Effector memory CD8-positive, alpha-beta T cell (primary cell): ENCODE measurements around the gene SLC12A4.
"Not testable (repeated sequence)": the region's sequence is repeated elsewhere in the genome, so short reads cannot be mapped to it uniquely, and the experiment has no call there.

Experiments
- ATAC-seq: fragments of 150-1000 bp; cut with Tn5 transposase; replicated peaks from 2 replicates; pipeline ENCODE4 v1.10.0; 2021; ENCODE audit warnings: mild to moderate bottlenecking, moderate library complexity
- DNase-seq, 3 experiments: peaks; one replicate each; pipeline ENCODE4 v3.0.0; 2021
- H3K27ac Mint-ChIP-seq, 2 donors: one replicate each; pipeline ENCODE4 v1.8.0; 2022; ENCODE audit warnings: mild to moderate bottlenecking in 2 of 2, mixed read lengths in 2 of 2, moderate library complexity in 2 of 2
- H3K27me3 Mint-ChIP-seq, 2 donors: one replicate each; pipeline ENCODE4 v1.8.0; 2022; ENCODE audit warnings: mixed read lengths in 2 of 2
- H3K36me3 Mint-ChIP-seq: one replicate; pipeline ENCODE4 v1.8.0; 2022; ENCODE audit warnings: mild to moderate bottlenecking, moderate library complexity, mixed read lengths; ENCODE audit not compliant: insufficient read depth
- H3K4me1 Mint-ChIP-seq, 2 donors: one replicate each; pipeline ENCODE4 v1.8.0; 2022; ENCODE audit warnings: low read depth in 2 of 2, mixed read lengths in 2 of 2
- H3K4me3 Mint-ChIP-seq, 2 donors: one replicate each; pipeline ENCODE4 v1.8.0; 2022; ENCODE audit warnings: mild to moderate bottlenecking in 2 of 2, mixed read lengths in 2 of 2, moderate library complexity in 2 of 2
- H3K9me3 Mint-ChIP-seq, 2 donors: one replicate each; pipeline ENCODE4 v1.8.0; 2022; ENCODE audit warnings: mixed read lengths in 2 of 2

The SLC12A4 gene

GRCh38 chr16:67977469-67978227 lies 9.2 kb upstream of the SLC12A4 start:
- DNase-seq = no peak
- peaks cover 0 to 1% of the 10 kb centered on the region in 2 donors for H3K4me1 Mint-ChIP-seq
- H3K27ac Mint-ChIP-seq = no peak overlapping the region
- no peak for ATAC-seq
- no peaks in the 10 kb centered on the region for H3K9me3 Mint-ChIP-seq
- no peaks in the 10 kb centered on the region for H3K36me3 Mint-ChIP-seq
- peaks cover 0 to 8% of the 10 kb centered on the region in 2 donors for H3K27me3 Mint-ChIP-seq
- no peak overlapping the region for H3K4me3 Mint-ChIP-seq

- H3K4me1 Mint-ChIP-seq = peaks cover 0 to 1% of the 10 kb centered on the region in 2 donors
- H3K36me3 Mint-ChIP-seq = no peaks in the 10 kb centered on the region
- no peak overlapping the region for H3K27ac Mint-ChIP-seq
- no peaks in the 10 kb centered on the region for H3K9me3 Mint-ChIP-seq
- H3K27me3 Mint-ChIP-seq = peaks cover 0 to 8% of the 10 kb centered on the region in 2 donors
- no peak for ATAC-seq
- DNase-seq = no peak
- no peak overlapping the region for H3K4me3 Mint-ChIP-seq
These were observed 8.6 kb upstream of the SLC12A4 start for GRCh38 chr16:67977005-67977404.

GRCh38 chr16:67976205-67976604 lies 7.8 kb upstream of the SLC12A4 start:
- Mint-ChIP-seq H3K27me3 (peaks cover 0 to 8% of the 10 kb centered on the region in 2 donors), H3K4me1 (peaks cover 0 to 1% of the 10 kb centered on the region in 2 donors), H3K27ac (peak overlapping the region in 1 of 2 donors; percentile 79), H3K4me3 (no peak overlapping the region), H3K36me3 (no peaks in the 10 kb centered on the region), H3K9me3 (no peaks in the 10 kb centered on the region)
- no peak for ATAC-seq
- no peak for DNase-seq

GRCh38 chr16:67975321-67976105 lies 7.1 kb upstream of the SLC12A4 start:
- Mint-ChIP-seq H3K36me3 (no peaks in the 10 kb centered on the region), H3K4me3 (no peak overlapping the region), H3K4me1 (peaks cover 0 to 1% of the 10 kb centered on the region in 2 donors), H3K27me3 (peaks cover 0 to 8% of the 10 kb centered on the region in 2 donors), H3K27ac (no peak overlapping the region), H3K9me3 (no peaks in the 10 kb centered on the region)
- DNase-seq (no peak), ATAC-seq (no peak)

GRCh38 chr16:67972285-67972684 lies 3.8 kb upstream of the SLC12A4 start:
- not testable (repeated sequence) for H3K9me3 Mint-ChIP-seq, H3K27ac Mint-ChIP-seq, DNase-seq, H3K36me3 Mint-ChIP-seq, H3K27me3 Mint-ChIP-seq, ATAC-seq, H3K4me3 Mint-ChIP-seq
- H3K4me1 Mint-ChIP-seq = peaks cover 12 to 16% of the 10 kb centered on the region in 2 donors

GRCh38 chr16:67971111-67971510 lies 2.7 kb upstream of the SLC12A4 start:
- DNase-seq (no peak), ATAC-seq (no peak)
- Mint-ChIP-seq H3K36me3 (no peaks in the 10 kb centered on the region), H3K4me1 (peaks cover 19 to 22% of the 10 kb centered on the region in 2 donors), H3K27me3 (peaks cover 0 to 3% of the 10 kb centered on the region in 2 donors), H3K4me3 (no peak overlapping the region), H3K27ac (peak overlapping the region in 1 of 2 donors; percentile 30), H3K9me3 (no peaks in the 10 kb centered on the region)

- no peak for DNase-seq
- peak; percentile 4 for ATAC-seq
- Mint-ChIP-seq H3K9me3 (no peaks in the 10 kb centered on the region), H3K27me3 (no peaks in the 10 kb centered on the region), H3K36me3 (no peaks in the 10 kb centered on the region), H3K4me1 (peaks cover 19 to 21% of the 10 kb centered on the region in 2 donors), H3K27ac (peak overlapping the region; percentile 14 to 93), H3K4me3 (peak overlapping the region; percentile 91 to 92)
These were observed 1.0 kb upstream of the SLC12A4 start for GRCh38 chr16:67969254-67970039.

- H3K4me1 Mint-ChIP-seq = peaks cover 19 to 23% of the 10 kb centered on the region in 2 donors
These were observed 458 bp downstream of the SLC12A4 start for GRCh38 chr16:67967958-67968399.

GRCh38 chr16:67967183-67967957 lies 1.1 kb downstream of the SLC12A4 start:
- peaks cover 19 to 23% of the 10 kb centered on the region in 2 donors for H3K4me1 Mint-ChIP-seq

More at GRCh38 chr16:67967958-67968399, 458 bp downstream of the SLC12A4 start:
- Mint-ChIP-seq H3K27ac (peak overlapping the region; percentile 87 to 92), H3K9me3 (no peaks in the 10 kb centered on the region), H3K27me3 (no peaks in the 10 kb centered on the region), H3K4me3 (peak overlapping the region; percentile 91 to 92), H3K36me3 (no peaks in the 10 kb centered on the region)
- peak in 1 of 3 experiments; percentile 8 for DNase-seq
- peak; percentile 9 for ATAC-seq

GRCh38 chr16:67966549-67967182 lies 1.8 kb downstream of the SLC12A4 start:
- Mint-ChIP-seq H3K9me3 (no peaks in the 10 kb centered on the region), H3K27ac (peak overlapping the region; percentile 12 to 67), H3K27me3 (no peaks in the 10 kb centered on the region), H3K4me1 (peaks cover 19 to 23% of the 10 kb centered on the region in 2 donors), H3K4me3 (peak overlapping the region; percentile 91 to 92), H3K36me3 (peaks cover 3% of the 10 kb centered on the region)
- ATAC-seq (no peak), DNase-seq (no peak)

More at GRCh38 chr16:67967183-67967957, 1.1 kb downstream of the SLC12A4 start:
- ATAC-seq (peak; percentile 23), DNase-seq (peak in 2 of 3 experiments; percentile 11 to 27)
- Mint-ChIP-seq H3K27ac (peak overlapping the region; percentile 87 to 92), H3K4me3 (peak overlapping the region; percentile 91 to 92), H3K36me3 (peaks cover 3% of the 10 kb centered on the region), H3K9me3 (no peaks in the 10 kb centered on the region), H3K27me3 (no peaks in the 10 kb centered on the region)

GRCh38 chr16:67965668-67966548 lies 2.5 kb downstream of the SLC12A4 start:
- ATAC-seq (no peak), DNase-seq (no peak)
- Mint-ChIP-seq H3K9me3 (no peaks in the 10 kb centered on the region), H3K27me3 (no peaks in the 10 kb centered on the region), H3K4me1 (peaks cover 19 to 23% of the 10 kb centered on the region in 2 donors), H3K27ac (peak overlapping the region; percentile 12 to 67), H3K4me3 (peak overlapping the region; percentile 91 to 92), H3K36me3 (peaks cover 3% of the 10 kb centered on the region)
